HepG2 (cell line): ENCODE measurements around the gene IGF2BP3. TPM values are rescaled to one million over a fixed set of nuclear protein-coding genes. Genes with fewer than 3 reads are reported as not detected.
A peak's percentile ranks its signal among the peaks of the same experiment; 100 is the strongest.

Experiments
- AGO2 ChIP-seq: fragments of 200-400 bp; formaldehyde crosslinking; optimal IDR thresholded peaks from 2 replicates; pipeline ENCODE3; 2017; ENCODE audit warnings: mild to moderate bottlenecking, low read depth, low read length, moderate library complexity
- CEBPB ChIP-seq: IDR thresholded peaks from 2 replicates; pipeline ENCODE4 v1.6.1; 2011; ENCODE audit warnings: low read depth, low read length, improper control_type of control experiment, borderline replicate concordance
- JUND ChIP-seq: sonication (generic); formaldehyde crosslinking; IDR thresholded peaks from 2 replicates; pipeline ENCODE4 v1.8.0; 2022; ENCODE audit warnings: mild to moderate bottlenecking, missing genetic modification reagents
- KDM5B ChIP-seq: sonication (generic); formaldehyde crosslinking; IDR thresholded peaks from 2 replicates; pipeline ENCODE4 v1.4.0; 2020; ENCODE audit warnings: missing genetic modification reagents, mild to moderate bottlenecking, borderline replicate concordance
- MED1 ChIP-seq: sonication (generic); formaldehyde crosslinking; IDR thresholded peaks from 2 replicates; pipeline ENCODE4 v1.4.0; 2020; ENCODE audit warnings: missing genetic modification reagents
- NFIC ChIP-seq: IDR thresholded peaks from 2 replicates; pipeline ENCODE4 v1.6.1; 2012; ENCODE audit warnings: mild to moderate bottlenecking, low read length, inconsistent platforms
- PPARG ChIP-seq: conservative IDR thresholded peaks from 2 replicates; pipeline ENCODE4 v1.6.1; 2016; ENCODE audit warnings: missing biosample characterization, missing genetic modification reagents
- RFXAP ChIP-seq: sonication (generic); formaldehyde crosslinking; IDR thresholded peaks from 2 replicates; pipeline ENCODE4 v1.4.0; 2020; ENCODE audit warnings: missing genetic modification reagents, borderline replicate concordance
- RXRA ChIP-seq: sonication (generic); formaldehyde crosslinking; IDR thresholded peaks from 2 replicates; pipeline ENCODE4 v1.5.1; 2020; ENCODE audit warnings: missing genetic modification reagents
- SNRNP70 ChIP-seq: fragments of 200-400 bp; formaldehyde crosslinking; IDR thresholded peaks from 2 replicates; pipeline ENCODE4 v1.6.1; 2017; ENCODE audit warnings: mild to moderate bottlenecking, low read depth, low read length, moderate library complexity
- ZNF7 ChIP-seq: IDR thresholded peaks from 2 replicates; pipeline ENCODE4 v1.6.1; 2016; ENCODE audit warnings: missing biosample characterization, missing genetic modification reagents
- ZNF709 ChIP-seq: sonication (generic); formaldehyde crosslinking; IDR thresholded peaks from 2 replicates; pipeline ENCODE4 v1.5.0; 2020; ENCODE audit warnings: mild to moderate bottlenecking, missing genetic modification reagents
- ZNF781 ChIP-seq: sonication (generic); formaldehyde crosslinking; IDR thresholded peaks from 2 replicates; pipeline ENCODE4 v1.5.1; 2020; ENCODE audit warnings: borderline replicate concordance, mild to moderate bottlenecking, missing genetic modification reagents; ENCODE audit errors: not compliant biosample characterization
- ZSCAN31 ChIP-seq: sonication (generic); formaldehyde crosslinking; IDR thresholded peaks from 2 replicates; pipeline ENCODE4 v1.5.0; 2020; ENCODE audit warnings: low read depth, mild to moderate bottlenecking, missing genetic modification reagents
- polyA plus RNA-seq, 8 experiments: library from polyadenylated mRNA; depleted of rRNA in 3 of 8; stranded (reverse) in 7 of 8; unstranded in 1 of 8; fragments of >200 nt; fragmentation: Illumina TruSeq in 4 of 8; extraction: Trizol in 4 of 8; gene quantifications; 2 replicates each; pipeline versions ENCODE4 v1.2.1 to v1.2.3, GENCODE V29; 2011 to 2016; ENCODE audit warnings: low read depth in 4 of 8, missing spikeins in 1 of 8, mixed read lengths in 1 of 8; ENCODE audit not compliant: insufficient read depth in 1 of 8
- total RNA-seq, 5 experiments: library from RNA; depleted of rRNA; stranded (reverse); fragments of >200 nt; fragmentation: Illumina TruSeq; extraction: Trizol; gene quantifications; 2 replicates each; pipeline ENCODE4 v1.2.3, GENCODE V29; 2016; ENCODE audit warnings: low read depth in 1 of 5
- TF ChIP-seq, protein P1 (sequence below): sonication (generic); formaldehyde crosslinking; IDR thresholded peaks from 2 replicates; pipeline ENCODE4 v1.5.0; 2020; ENCODE audit warnings: mild to moderate bottlenecking, missing genetic modification reagents, borderline replicate concordance
- TF ChIP-seq, protein P2 (sequence below): sonication (generic); formaldehyde crosslinking; IDR thresholded peaks from 2 replicates; pipeline ENCODE4 v1.4.0; 2020; ENCODE audit warnings: mild to moderate bottlenecking, low read depth, missing genetic modification reagents
- TF ChIP-seq, protein P3 (sequence below): sonication (generic); formaldehyde crosslinking; IDR thresholded peaks from 2 replicates; pipeline ENCODE4 v1.8.0; 2022; ENCODE audit warnings: mild to moderate bottlenecking, missing genetic modification reagents, moderate library complexity

The IGF2BP3 gene
- total and polyA plus RNA-seq, 2 of the 13 experiments (the other 11 are each of a cell fraction or from before 2014, with no cell fraction given), result 37.7 to 39.5 TPM

DNA sequence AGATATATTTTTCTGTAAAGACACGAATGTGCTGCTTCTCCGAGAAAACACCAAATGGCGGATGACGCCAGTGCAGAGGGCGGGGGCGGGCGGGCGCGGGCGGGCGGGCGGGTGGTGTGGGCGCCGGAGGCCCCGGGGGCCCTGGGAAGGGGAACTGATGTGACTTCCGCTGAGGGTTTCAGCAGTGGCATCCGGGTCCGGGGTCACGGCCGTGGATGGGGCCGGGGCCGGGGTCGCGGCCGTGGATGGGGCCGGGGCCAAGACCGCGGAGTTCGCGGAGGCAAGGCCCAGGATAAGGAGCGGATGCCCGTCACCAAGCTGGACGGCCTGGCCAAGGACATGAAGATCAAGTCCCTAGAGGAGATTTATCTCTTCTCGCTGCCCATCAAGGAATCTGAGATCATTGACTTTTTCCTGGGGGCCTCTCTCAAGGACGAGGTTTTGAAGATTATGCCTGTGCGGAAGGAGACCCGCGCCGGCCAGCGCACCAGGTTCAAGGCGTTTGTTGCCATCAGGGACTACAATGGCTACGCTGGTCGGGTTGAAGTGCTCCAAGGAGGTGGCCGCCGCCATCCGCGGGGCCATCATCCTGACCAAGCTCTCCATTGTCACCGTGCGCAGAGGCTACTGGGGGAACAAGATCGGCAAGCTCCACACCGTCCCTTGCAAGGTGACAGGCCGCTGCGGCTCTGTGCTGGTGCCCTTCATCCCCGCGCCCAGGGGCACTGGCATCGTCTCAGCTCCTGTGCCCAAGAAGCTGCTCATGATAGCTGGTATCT lies 20.3 kb upstream of the IGF2BP3 start (continued):
- TF ChIP-seq, protein P1, sequence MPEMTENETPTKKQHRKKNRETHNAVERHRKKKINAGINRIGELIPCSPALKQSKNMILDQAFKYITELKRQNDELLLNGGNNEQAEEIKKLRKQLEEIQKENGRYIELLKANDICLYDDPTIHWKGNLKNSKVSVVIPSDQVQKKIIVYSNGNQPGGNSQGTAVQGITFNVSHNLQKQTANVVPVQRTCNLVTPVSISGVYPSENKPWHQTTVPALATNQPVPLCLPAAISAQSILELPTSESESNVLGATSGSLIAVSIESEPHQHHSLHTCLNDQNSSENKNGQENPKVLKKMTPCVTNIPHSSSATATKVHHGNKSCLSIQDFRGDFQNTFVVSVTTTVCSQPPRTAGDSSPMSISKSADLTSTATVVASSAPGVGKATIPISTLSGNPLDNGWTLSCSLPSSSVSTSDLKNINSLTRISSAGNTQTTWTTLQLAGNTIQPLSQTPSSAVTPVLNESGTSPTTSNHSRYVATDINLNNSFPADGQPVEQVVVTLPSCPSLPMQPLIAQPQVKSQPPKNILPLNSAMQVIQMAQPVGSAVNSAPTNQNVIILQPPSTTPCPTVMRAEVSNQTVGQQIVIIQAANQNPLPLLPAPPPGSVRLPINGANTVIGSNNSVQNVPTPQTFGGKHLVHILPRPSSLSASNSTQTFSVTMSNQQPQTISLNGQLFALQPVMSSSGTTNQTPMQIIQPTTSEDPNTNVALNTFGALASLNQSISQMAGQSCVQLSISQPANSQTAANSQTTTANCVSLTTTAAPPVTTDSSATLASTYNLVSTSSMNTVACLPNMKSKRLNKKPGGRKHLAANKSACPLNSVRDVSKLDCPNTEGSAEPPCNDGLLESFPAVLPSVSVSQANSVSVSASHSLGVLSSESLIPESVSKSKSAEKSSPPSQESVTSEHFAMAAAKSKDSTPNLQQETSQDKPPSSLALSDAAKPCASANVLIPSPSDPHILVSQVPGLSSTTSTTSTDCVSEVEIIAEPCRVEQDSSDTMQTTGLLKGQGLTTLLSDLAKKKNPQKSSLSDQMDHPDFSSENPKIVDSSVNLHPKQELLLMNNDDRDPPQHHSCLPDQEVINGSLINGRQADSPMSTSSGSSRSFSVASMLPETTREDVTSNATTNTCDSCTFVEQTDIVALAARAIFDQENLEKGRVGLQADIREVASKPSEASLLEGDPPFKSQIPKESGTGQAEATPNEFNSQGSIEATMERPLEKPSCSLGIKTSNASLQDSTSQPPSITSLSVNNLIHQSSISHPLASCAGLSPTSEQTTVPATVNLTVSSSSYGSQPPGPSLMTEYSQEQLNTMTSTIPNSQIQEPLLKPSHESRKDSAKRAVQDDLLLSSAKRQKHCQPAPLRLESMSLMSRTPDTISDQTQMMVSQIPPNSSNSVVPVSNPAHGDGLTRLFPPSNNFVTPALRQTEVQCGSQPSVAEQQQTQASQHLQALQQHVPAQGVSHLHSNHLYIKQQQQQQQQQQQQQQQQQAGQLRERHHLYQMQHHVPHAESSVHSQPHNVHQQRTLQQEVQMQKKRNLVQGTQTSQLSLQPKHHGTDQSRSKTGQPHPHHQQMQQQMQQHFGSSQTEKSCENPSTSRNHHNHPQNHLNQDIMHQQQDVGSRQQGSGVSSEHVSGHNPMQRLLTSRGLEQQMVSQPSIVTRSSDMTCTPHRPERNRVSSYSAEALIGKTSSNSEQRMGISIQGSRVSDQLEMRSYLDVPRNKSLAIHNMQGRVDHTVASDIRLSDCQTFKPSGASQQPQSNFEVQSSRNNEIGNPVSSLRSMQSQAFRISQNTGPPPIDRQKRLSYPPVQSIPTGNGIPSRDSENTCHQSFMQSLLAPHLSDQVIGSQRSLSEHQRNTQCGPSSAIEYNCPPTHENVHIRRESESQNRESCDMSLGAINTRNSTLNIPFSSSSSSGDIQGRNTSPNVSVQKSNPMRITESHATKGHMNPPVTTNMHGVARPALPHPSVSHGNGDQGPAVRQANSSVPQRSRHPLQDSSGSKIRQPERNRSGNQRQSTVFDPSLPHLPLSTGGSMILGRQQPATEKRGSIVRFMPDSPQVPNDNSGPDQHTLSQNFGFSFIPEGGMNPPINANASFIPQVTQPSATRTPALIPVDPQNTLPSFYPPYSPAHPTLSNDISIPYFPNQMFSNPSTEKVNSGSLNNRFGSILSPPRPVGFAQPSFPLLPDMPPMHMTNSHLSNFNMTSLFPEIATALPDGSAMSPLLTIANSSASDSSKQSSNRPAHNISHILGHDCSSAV, result no peak
- TF ChIP-seq JUND (no peak), ZNF7 (CRISPR knock-in tag) (no peak), RXRA (CRISPR knock-in tag) (peak; percentile 56; the same call in 1 of the 2 replicates), PPARG (CRISPR knock-in tag) (no peak), NFIC (0 out of 2 replicates have a peak, but pooled peaks have one; percentile 23), ZNF709 (no peak), CEBPB (no peak), RFXAP (CRISPR knock-in tag) (no peak), KDM5B (CRISPR knock-in tag) (peak; percentile 31; the same call in 1 of the 2 replicates), SNRNP70 (no peak), ZNF781 (CRISPR knock-in tag) (no peak), AGO2 (peak; percentile 64), MED1 (CRISPR knock-in tag) (peak; percentile 21; the same call in 1 of the 2 replicates), ZSCAN31 (CRISPR knock-in tag) (0 out of 2 replicates have a peak, but pooled peaks have one; percentile 39)
- TF ChIP-seq, protein P2, sequence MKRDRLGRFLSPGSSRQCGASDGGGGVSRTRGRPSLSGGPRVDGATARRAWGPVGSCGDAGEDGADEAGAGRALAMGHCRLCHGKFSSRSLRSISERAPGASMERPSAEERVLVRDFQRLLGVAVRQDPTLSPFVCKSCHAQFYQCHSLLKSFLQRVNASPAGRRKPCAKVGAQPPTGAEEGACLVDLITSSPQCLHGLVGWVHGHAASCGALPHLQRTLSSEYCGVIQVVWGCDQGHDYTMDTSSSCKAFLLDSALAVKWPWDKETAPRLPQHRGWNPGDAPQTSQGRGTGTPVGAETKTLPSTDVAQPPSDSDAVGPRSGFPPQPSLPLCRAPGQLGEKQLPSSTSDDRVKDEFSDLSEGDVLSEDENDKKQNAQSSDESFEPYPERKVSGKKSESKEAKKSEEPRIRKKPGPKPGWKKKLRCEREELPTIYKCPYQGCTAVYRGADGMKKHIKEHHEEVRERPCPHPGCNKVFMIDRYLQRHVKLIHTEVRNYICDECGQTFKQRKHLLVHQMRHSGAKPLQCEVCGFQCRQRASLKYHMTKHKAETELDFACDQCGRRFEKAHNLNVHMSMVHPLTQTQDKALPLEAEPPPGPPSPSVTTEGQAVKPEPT (CRISPR knock-in tag), result no peak
- TF ChIP-seq, protein P3, sequence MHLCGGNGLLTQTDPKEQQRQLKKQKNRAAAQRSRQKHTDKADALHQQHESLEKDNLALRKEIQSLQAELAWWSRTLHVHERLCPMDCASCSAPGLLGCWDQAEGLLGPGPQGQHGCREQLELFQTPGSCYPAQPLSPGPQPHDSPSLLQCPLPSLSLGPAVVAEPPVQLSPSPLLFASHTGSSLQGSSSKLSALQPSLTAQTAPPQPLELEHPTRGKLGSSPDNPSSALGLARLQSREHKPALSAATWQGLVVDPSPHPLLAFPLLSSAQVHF (CRISPR knock-in tag), result no peak
